ENCODE measurements around the gene HTR2C. TPM values are rescaled to one million over a fixed set of nuclear protein-coding genes. Genes with fewer than 3 reads are reported as not detected.

Gene HTR2C
- total and polyA plus RNA-seq, 2 donors (not counting 1 experiment from before 2014, with no cell fraction given) = not detected

DNA sequence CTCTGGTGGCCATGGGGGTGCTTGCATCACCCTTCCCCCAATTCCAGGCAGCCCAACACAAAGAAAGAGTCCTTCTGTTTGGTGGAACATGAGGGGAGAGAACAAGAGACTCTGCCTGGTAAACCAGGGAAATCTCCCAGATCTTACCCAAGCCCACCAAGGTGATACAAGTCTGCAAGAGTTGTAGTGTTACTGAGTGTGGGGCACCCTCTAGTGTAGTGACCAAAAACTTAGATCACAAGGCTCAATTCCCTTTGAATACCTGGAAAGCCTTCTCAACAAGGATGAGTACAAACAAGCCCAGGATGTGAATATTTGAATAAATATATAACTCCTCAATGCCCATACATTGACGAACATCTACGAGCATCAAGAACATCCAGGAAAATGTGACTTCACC lies 368.8 kb downstream of the HTR2C start:
- no peak overlapping the region for H3K4me3 ChIP-seq (ENCODE audit: control extremely low read depth in 1 of 5, extremely low read depth in 1 of 5, insufficient read depth in 1 of 5, low read depth in 2 of 5, low read length in 4 of 5)
- no peak overlapping the region for H3K4me2 ChIP-seq (replicated peaks; ENCODE audit: low read depth, low read length, poor library complexity, severe bottlenecking)
- H3K27ac ChIP-seq (ENCODE audit: low read length in 2 of 2) = no peak overlapping the region
- Mint-ChIP-seq H3K4me1 (no peaks in the 10 kb centered on the region), H3K27me3 (no peaks in the 10 kb centered on the region), H3K27ac (no peak overlapping the region), H3K4me3 (no peak overlapping the region), H3K9me3 (ENCODE audit: insufficient read depth) (no peaks in the 10 kb centered on the region)
- no CpG with 5 or more reads among the region's 2 CpGs for WGBS (ENCODE audit: insufficient coverage)
- CTCF ChIA-PET = no interaction called here
- no peak for DNase-seq
- no peaks in the 10 kb centered on the region for H3K27me3 ChIP-seq (replicated peaks in 1 of 4; ENCODE audit: control extremely low read depth in 1 of 4, control insufficient read depth in 3 of 4, insufficient read depth in 4 of 4, low read length in 3 of 4)
- H4K20me1 ChIP-seq (ENCODE audit: control insufficient read depth, insufficient read depth, low read length, poor library complexity, severe bottlenecking) = no peaks in the 10 kb centered on the region
- no peaks in the 10 kb centered on the region for H3K4me1 ChIP-seq (ENCODE audit: control insufficient read depth in 2 of 2, insufficient read depth in 2 of 2, low read length in 2 of 2)
- H3K79me2 ChIP-seq (ENCODE audit: control insufficient read depth, insufficient read depth, low read length) = no peaks in the 10 kb centered on the region
- no peak overlapping the region for H2AFZ ChIP-seq (ENCODE audit: insufficient read depth, low read depth, low read length, poor library complexity, severe bottlenecking)
- POLR2A ChIA-PET = no interaction called here
- no peak overlapping the region for H3K9ac ChIP-seq (ENCODE audit: low read length)
- no peak for TF ChIP-seq EZH2 (IDR thresholded peaks at IDR 0.05; ENCODE audit: borderline replicate concordance, insufficient read depth, low read depth, low read length, poor library complexity, severe bottlenecking)
- no peak for TF ChIP-seq CTCF (IDR thresholded peaks at IDR 0.05)
- intact Hi-C loops (cut with micrococcal nuclease) = no loop called here
- no peaks in the 10 kb centered on the region for H3K9me3 ChIP-seq (ENCODE audit: control extremely low read depth in 1 of 3, control insufficient read depth in 2 of 3, insufficient read depth in 1 of 3, low read length in 2 of 3)
- H3K36me3 ChIP-seq (replicated peaks in 1 of 2; ENCODE audit: control extremely low read depth in 1 of 2, control insufficient read depth in 1 of 2, extremely low read depth in 1 of 2, insufficient read depth in 2 of 2, low read length in 1 of 2) = no peaks in the 10 kb centered on the region
- no peak for ATAC-seq (ENCODE audit: low read depth)

Small RNA genes lying within 50 kb of the gene (small RNA-seq; reads per million reads assigned to genes)
- gene AL355812.1 (ENCODE audit: insufficient read length, low read depth, low replicate concordance) (not detected), gene MIR1264 (ENCODE audit: insufficient read length, low read depth, low replicate concordance) (not detected), gene MIR1298 (ENCODE audit: insufficient read length, low read depth, low replicate concordance) (not detected), gene MIR1911 (ENCODE audit: insufficient read length, low read depth, low replicate concordance) (not detected), gene MIR1912 (ENCODE audit: insufficient read length, low read depth, low replicate concordance) (not detected), gene MIR448 (ENCODE audit: insufficient read length, low read depth, low replicate concordance) (not detected), gene MIR764 (ENCODE audit: insufficient read length, low read depth, low replicate concordance) (not detected), gene SNORA35 (ENCODE audit: insufficient read length, low read depth, low replicate concordance) (not detected)
